ENCODE measurements around the gene MAT2B. TPM values are rescaled to one million over a fixed set of nuclear protein-coding genes. Genes with fewer than 3 reads are reported as not detected.

Gene MAT2B
- total RNA-seq = 111 and 124 TPM in 2 replicates

GRCh38 chr5:163505368-163506094 is at the start of gene MAT2B:
Gene MAT2B, plus strand, starts transcription at chr5:163505619. Its CDS starts 68 bp downstream, at chr5:163505687.

GRCh38 chr5:163459819-163460561 is 45.4 kb upstream of the MAT2B start, which contains the start of gene NUDCD2:
Gene NUDCD2, minus strand, starts transcription at chr5:163460102. Its CDS starts 52 bp downstream, at chr5:163460050.

GRCh38 chr5:163460562-163461171 is 44.8 kb upstream of the MAT2B start, which contains the start of gene HMMR:
Gene HMMR, plus strand, starts transcription at chr5:163460632. Its CDS starts 61 bp downstream, at chr5:163460693.

Other genes with a start within 250 kb of the MAT2B start
- gene CCNG1, start 68.0 kb upstream of the MAT2B start, total RNA-seq = 243 and 324 TPM in 2 replicates
- 4.8 and 5.5 TPM in 2 replicates for gene NUDCD2, start 45.5 kb upstream of the MAT2B start, total RNA-seq
- gene HMMR, start 45.0 kb upstream of the MAT2B start, total RNA-seq = 4.7 and 6.0 TPM in 2 replicates

Measured in dermis lymphatic vessel endothelial cell (primary cell).